Lung (tissue), 12 donors: ENCODE results near the gene MIPOL1. TPM values are rescaled to one million over a fixed set of nuclear protein-coding genes. Genes with fewer than 3 reads are reported as not detected.

Experiments used
- ATAC-seq: fragments of 200-7000 bp; cut with Tn5 transposase; one replicate; pipeline ENCODE4 v1.9.1; 2020; ENCODE audit warnings: moderate number of reproducible peaks; ENCODE audit not compliant: insufficient read depth, low FRiP score
- DNase-seq, 3 donors: peaks; one replicate each; pipeline ENCODE4 v3.0.0-alpha.2; 2013 to 2017
- H3K27ac ChIP-seq, 2 donors: one replicate each; pipeline ENCODE4 v1.5.1; 2013; ENCODE audit warnings: mild to moderate bottlenecking in 2 of 2, moderate library complexity in 2 of 2, control low read depth in 1 of 2, inconsistent platforms in 1 of 2, low read depth in 1 of 2, low read length in 1 of 2
- H3K27me3 ChIP-seq, 3 donors: one replicate each; pipeline ENCODE4 v1.5.1; 2013; ENCODE audit warnings: low read length in 2 of 3; ENCODE audit not compliant: control insufficient read depth in 3 of 3, insufficient read depth in 3 of 3
- H3K36me3 ChIP-seq, 4 donors: one replicate each; pipeline ENCODE4 v1.5.1; 2013; ENCODE audit warnings: low read length in 4 of 4, mild to moderate bottlenecking in 1 of 4, moderate library complexity in 1 of 4; ENCODE audit not compliant: control insufficient read depth in 4 of 4, insufficient read depth in 4 of 4
- H3K4me1 ChIP-seq, 5 donors: one replicate each; pipeline ENCODE4 v1.5.1; 2013; ENCODE audit warnings: low read length in 5 of 5, mild to moderate bottlenecking in 2 of 5, moderate library complexity in 1 of 5; ENCODE audit not compliant: control insufficient read depth in 5 of 5, insufficient read depth in 5 of 5
- H3K4me3 ChIP-seq: one replicate; pipeline ENCODE4 v1.5.1; 2013; ENCODE audit warnings: mild to moderate bottlenecking, control low read depth, moderate library complexity
- H3K9ac ChIP-seq, 2 donors: one replicate each; pipeline ENCODE4 v1.5.1; 2013; ENCODE audit warnings: low read length in 2 of 2, control low read depth in 1 of 2; ENCODE audit not compliant: insufficient read depth in 1 of 2
- H3K9me3 ChIP-seq, 4 donors: one replicate each; pipeline ENCODE4 v1.5.1; 2013; ENCODE audit warnings: low read length in 3 of 4, mild to moderate bottlenecking in 1 of 4, moderate library complexity in 1 of 4; ENCODE audit not compliant: control insufficient read depth in 4 of 4, insufficient read depth in 3 of 4
- WGBS, 2 donors: extraction: QIAGEN DNeasy Blood & Tissue Kit; methylation state at CpG; one replicate each; pipeline ENCODE4 v1.1.7; 2013; 5-methylcytosine and 5-hydroxymethylcytosine counted together
- polyA plus RNA-seq, 2 donors: library from polyadenylated mRNA; stranded (reverse); fragments of 200-250 nt; gene quantifications; one replicate each; pipeline ENCODE4 v1.2.1, GENCODE V29; 2013
- total RNA-seq, 2 donors: library from RNA; depleted of rRNA in 1 of 2; stranded (reverse); fragments of >200 nt in 1 of 2; gene quantifications; one replicate each; pipeline ENCODE4 v1.2.1, GENCODE V29; 2014 to 2021
- TF ChIP-seq, protein P1 (sequence below): IDR thresholded peaks from 2 replicates; pipeline ENCODE4 v1.5.1; 2012; ENCODE audit warnings: mild to moderate bottlenecking; ENCODE audit errors: control extremely low read depth, extremely low read depth
- donor health status: control.
- donor health status: control.
- donor health status: Bipolar disorder and iron deficiency.
- donor health status: healthy.
- donor health status: DM: yes; HTN: yes; CAD: no.

MIPOL1 gene
- total and polyA plus RNA-seq, 4 donors: 2.3 to 49.9 (median 7.0) TPM

- Histone ChIP-seq H3K9ac (no peak overlapping the region), H3K27me3 (no peaks in the 10 kb centered on the region), H3K27ac (no peak overlapping the region), H3K4me1 (no peaks in the 10 kb centered on the region), H3K9me3 (peaks cover 0 to 7% (median 2%) of the 10 kb centered on the region in 4 donors), H3K4me3 (no peak overlapping the region), H3K36me3 (peaks cover 0 to 7% (median 0%) of the 10 kb centered on the region in 4 donors)
- TF ChIP-seq, protein P1, sequence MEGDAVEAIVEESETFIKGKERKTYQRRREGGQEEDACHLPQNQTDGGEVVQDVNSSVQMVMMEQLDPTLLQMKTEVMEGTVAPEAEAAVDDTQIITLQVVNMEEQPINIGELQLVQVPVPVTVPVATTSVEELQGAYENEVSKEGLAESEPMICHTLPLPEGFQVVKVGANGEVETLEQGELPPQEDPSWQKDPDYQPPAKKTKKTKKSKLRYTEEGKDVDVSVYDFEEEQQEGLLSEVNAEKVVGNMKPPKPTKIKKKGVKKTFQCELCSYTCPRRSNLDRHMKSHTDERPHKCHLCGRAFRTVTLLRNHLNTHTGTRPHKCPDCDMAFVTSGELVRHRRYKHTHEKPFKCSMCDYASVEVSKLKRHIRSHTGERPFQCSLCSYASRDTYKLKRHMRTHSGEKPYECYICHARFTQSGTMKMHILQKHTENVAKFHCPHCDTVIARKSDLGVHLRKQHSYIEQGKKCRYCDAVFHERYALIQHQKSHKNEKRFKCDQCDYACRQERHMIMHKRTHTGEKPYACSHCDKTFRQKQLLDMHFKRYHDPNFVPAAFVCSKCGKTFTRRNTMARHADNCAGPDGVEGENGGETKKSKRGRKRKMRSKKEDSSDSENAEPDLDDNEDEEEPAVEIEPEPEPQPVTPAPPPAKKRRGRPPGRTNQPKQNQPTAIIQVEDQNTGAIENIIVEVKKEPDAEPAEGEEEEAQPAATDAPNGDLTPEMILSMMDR: no peak
- ATAC-seq (no peak), DNase-seq (no peak)
- 92 to 97% methylated on average over 2 to 3 of the region's 3 CpGs for WGBS, 2 donors
Observed at GRCh38 chr14:37397941-37398215, 200.1 kb downstream of the MIPOL1 start.

GRCh38 chr14:37399517-37399916 is 201.8 kb downstream of the MIPOL1 start:
- no peaks in the 10 kb centered on the region for H3K27me3 ChIP-seq
- no peaks in the 10 kb centered on the region for H3K4me1 ChIP-seq
- ATAC-seq (no peak), DNase-seq (no peak)
- TF ChIP-seq, protein P1: no peak
- H3K27ac ChIP-seq: no peak overlapping the region
- H3K4me3 ChIP-seq: no peak overlapping the region
- no peak overlapping the region for H3K9ac ChIP-seq
- peaks cover 0 to 7% (median 0%) of the 10 kb centered on the region in 4 donors for H3K36me3 ChIP-seq
- peaks cover 0 to 7% (median 2%) of the 10 kb centered on the region in 4 donors for H3K9me3 ChIP-seq

DNA sequence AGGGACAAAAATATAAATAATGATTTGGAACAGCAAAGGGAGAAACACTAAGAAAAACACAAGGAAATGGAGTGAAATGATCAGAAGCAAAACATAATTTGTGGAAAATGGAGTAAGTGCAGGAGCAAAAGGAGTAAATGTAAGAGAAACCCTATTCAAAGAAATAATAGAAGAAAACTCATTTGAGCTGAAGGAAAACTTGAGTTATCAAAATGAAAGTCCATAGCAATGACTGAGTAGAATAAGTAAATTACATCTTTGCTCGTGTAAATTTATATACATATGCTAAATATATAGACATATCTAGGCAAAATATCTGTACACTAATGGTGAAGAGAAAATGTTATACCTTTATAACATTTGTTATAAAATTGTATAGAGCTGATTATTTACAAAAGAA is 203.4 kb downstream of the MIPOL1 start:
- H3K9ac ChIP-seq: no peak overlapping the region
- WGBS, 2 donors: 83 to 97% methylated on average over 1 of the region's 1 CpG

DNA sequence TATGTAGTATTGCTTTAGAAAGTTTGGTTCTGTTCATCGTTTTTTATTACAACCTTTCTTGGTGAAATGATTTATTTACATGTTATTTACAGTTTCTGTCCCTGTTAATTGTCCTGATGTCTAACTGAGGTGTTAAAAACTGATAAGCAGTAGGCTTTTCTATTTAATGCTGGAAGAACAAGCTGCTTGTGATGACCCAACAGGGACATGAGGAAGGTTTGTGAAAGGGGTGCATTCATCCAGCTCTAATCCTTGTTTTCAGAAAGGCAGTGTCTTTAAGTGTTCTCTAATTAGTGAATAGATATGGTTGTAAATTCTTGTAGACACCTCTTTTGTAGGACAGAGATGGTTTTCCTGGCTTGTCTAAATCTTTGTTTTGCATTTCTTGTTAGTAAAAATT is 205.9 kb downstream of the MIPOL1 start:
- no peak overlapping the region for H3K27ac ChIP-seq
- H3K9me3 ChIP-seq: no peaks in the 10 kb centered on the region

More for the DNA sequence above, 203.4 kb downstream of the MIPOL1 start:
- TF ChIP-seq, protein P1: no peak
- Histone ChIP-seq H3K4me1 (no peaks in the 10 kb centered on the region), H3K9me3 (peaks cover 0 to 3% (median 0%) of the 10 kb centered on the region in 4 donors), H3K27ac (no peak overlapping the region), H3K4me3 (no peak overlapping the region), H3K36me3 (peaks cover 0 to 7% (median 0%) of the 10 kb centered on the region in 4 donors), H3K27me3 (no peaks in the 10 kb centered on the region)
- ATAC-seq (no peak), DNase-seq (no peak)

More for the DNA sequence above, 205.9 kb downstream of the MIPOL1 start:
- WGBS, 2 donors: 62 to 71% methylated on average over 1 of the region's 1 CpG
- Histone ChIP-seq H3K4me3 (no peak overlapping the region), H3K9ac (no peak overlapping the region), H3K27me3 (no peaks in the 10 kb centered on the region), H3K36me3 (peaks cover 0 to 4% (median 0%) of the 10 kb centered on the region in 4 donors), H3K4me1 (no peaks in the 10 kb centered on the region)
- ATAC-seq (no peak), DNase-seq (no peak)
- TF ChIP-seq, protein P1: no peak
